HG03159 (cell line): ENCODE results near the gene OLFML2B.

Source experiments
- ATAC-seq: cut with Tn5 transposase; IDR thresholded peaks from one replicate; pipeline ENCODE4 v1.9.1; 2021; ENCODE audit warnings: mild to moderate bottlenecking, moderate library complexity; ENCODE audit not compliant: unreplicated experiment

The OLFML2B gene

DNA sequence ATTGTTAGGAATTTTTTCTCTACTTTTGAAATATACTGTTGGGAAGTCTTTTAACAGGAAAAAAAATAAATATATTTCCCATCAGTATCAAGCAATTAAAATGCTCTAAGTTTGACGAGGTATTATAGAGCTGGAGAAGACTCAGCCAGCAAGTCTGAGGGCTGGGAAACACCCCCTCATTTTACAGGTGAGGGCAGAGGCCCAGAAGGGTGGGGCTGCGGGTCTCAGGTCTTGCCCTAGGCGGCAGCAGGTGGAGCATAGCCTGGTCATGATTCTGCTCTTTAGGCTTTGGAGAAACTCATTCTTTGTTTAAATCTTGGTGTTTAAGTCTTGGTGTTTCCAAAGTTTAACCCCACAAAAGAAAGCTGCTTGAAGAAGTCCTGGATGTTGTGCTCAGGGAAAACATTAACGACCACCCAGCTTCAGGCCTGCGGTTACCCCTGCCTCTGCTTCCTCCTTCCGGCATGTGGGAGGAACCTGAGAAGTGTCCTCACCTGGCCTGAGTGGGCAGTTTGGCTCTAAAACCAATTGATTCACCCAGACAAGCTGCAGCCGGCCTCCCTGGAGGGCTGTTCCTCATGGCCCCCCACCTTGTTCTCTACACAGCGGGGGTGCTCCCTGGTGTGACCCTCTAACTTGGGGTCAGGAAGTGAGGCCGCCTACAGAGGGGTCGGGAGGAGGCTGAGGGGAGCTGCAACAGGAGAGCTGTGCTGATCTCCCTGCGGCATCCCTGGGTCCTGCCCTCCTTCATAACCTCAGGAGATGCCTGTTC, 41.7 kb downstream of the OLFML2B start:
- ATAC-seq, result no peak

DNA sequence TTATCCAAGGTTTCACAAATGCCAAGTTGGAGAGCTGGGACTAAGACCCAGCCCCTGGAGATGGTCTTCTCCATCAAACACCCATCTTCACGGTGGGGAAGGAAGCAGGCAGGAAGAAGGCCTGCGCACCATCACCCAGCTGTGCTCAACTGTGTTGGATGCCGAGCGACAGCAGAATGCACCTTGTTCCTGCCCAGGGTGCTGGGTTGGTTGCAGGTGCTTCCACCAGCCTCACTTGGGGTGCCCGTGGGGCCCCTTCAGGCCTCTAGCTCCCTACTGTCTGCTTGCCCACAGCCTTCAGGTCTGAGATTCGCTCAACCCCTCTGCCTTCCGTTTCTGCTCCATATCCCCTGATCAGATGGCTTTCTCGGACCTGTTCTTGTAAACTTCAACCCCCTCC, 42.5 kb downstream of the OLFML2B start:
- no peak for ATAC-seq

DNA sequence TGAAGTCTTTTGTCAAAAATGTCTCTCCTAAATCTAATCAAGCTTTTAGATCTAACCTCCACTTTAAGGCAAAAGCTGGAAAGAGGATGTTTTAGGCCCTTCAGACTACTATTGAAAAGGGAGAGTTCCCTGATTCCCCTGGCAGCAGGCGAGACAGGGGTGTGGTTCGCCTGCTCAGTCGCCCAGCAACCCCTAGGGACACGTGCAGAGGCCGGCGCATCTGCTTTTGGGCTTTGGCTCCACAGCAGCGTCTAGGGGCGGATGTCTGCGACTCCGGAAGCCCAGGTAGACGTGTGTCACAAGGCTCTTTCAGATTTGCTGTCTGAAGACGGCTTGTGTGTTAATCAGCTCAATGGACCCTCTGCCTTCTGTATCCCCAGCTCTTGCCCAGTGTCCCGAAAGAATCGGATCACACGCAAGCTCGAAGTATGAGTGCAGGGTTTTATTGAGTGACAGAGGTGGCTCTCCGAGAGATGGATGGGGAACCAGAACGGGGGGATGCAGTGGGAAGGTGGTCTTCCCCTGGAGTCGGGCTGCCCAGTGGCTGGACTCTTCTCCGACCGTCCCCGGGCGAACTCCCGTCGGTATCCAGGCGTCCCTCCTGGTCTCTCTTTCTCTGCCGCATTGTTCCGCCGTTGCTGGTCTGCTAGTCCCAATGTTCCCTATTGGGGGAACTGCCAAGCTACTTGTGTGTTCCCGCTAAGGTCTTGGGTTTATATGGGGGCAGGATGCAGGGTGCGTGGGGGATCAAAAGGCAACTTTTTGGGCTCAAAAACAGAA, 45.5 kb downstream of the OLFML2B start:
- ATAC-seq, result no peak

DNA sequence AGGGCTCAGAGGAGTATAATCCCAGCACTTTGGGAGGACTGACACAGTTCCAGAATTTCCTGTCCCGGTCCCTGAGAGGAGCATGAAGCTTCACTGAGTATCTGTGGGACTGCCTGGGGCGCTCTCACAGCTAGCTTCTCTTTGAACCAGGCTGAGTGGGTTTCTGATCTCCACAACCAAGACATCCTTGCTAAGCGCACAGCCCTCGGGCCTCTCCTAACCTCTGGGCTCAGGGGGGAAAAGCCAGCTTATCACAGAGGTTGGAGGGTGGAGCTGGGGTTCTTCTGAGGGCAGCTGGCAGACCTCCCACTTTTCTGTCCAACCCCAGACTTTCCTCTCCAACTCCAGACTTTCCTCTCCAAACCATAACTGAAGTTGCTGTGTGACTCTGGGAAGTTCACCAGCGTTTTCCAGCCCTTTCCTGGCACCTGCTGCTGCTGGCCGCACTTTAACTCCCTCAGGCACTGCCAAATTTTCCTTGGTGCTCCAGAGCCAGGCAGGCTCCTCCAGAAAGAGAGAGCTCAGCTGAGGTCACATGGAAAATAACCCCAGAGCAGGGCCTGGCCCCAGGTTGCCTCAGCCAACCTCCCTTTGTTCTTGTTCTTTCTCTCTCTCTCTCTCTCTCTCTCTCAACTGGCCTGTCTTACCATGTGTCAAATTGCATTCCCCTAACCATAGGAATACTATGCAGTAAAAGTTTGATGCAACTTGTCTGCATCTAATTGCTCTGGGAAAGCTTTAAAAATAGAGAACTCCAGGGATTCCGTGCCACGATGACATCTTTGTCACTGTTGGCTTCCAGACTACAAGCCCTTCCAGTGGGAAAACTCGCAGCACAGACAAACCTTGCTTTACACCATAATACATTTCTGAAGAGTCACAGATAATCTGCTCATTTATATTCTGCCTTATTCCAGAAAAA, 49.5 kb downstream of the OLFML2B start:
- ATAC-seq, result no peak

DNA sequence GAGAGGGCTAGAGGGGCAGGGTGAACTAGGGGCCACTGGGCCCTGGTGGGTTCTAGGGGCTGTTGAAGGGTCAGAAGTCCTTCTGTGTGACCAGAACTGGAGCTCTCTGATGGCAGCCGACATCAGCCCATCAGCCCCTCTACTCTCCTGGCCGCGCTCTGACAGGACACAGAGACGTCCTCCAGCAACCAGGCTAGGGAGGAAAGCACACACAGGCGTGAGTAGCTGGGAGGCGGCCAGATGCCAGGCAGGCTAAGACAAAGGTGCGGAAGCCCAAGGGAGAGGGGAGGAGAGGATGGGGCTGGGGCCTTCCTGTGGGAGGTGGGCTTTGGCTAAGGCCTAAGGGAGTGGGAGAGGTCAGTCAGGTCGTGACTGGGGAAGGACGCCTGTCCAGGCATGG, 50.8 kb downstream of the OLFML2B start:
- no peak for ATAC-seq

DNA sequence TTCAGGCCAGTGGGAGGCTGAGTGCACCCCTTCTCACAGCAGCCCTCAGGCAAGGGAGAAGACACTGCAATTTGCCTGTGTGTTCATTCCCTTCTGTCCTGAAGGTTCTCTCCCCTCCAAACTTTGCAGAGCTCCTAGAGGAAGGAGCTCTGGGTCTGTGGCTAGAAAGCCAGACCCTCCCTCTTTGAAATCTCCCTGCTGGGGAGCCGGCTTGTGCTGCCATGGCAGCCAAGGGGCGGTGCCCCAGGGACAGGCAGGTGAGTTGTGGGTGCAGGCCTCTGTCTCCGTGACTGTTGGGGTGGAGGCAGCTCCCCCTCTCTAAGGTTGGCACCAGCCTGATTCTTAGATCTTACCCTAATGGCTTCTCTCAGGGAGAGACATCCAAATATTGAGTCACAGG, 53.0 kb downstream of the OLFML2B start:
- ATAC-seq, result no peak

DNA sequence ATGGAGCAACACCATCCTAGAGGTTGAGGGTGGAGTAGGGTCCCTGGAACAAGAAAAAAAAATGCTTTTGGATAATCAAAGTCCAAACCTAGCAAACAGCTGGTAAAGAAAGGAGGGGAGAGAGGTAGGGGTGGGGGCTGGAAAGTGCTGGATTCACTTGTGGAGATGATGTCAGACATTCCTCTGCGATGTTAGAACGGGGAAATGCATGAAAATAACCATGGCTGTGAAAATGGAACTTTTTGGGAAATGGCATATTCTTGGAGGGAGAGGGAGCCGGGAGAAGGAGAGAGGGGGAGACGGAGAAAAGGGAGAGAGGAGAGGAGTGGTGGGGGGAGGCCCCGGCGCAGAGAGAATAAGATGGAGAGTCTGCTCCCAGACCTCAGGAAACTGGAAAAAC, 53.6 kb downstream of the OLFML2B start:
- ATAC-seq, result no peak

DNA sequence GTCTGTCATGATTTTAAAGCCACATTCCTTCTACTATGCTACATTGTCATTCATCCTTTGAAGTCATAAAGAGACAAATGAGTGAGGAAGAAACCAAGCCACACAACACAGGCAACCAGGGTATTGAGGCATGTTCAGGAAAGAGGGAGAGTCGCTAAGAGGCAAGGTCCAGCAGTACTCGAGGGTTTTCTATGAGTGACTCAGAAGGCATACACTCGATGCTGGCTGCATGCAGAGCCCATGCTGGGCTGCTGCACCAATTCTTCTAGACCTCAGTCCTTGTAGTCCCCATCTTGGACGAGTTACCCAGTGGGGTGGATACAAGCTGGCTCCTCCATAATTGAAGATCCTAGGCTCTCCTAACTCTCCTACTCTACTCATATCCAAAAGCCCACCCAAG, 57.6 kb downstream of the OLFML2B start:
- ATAC-seq, result no peak

DNA sequence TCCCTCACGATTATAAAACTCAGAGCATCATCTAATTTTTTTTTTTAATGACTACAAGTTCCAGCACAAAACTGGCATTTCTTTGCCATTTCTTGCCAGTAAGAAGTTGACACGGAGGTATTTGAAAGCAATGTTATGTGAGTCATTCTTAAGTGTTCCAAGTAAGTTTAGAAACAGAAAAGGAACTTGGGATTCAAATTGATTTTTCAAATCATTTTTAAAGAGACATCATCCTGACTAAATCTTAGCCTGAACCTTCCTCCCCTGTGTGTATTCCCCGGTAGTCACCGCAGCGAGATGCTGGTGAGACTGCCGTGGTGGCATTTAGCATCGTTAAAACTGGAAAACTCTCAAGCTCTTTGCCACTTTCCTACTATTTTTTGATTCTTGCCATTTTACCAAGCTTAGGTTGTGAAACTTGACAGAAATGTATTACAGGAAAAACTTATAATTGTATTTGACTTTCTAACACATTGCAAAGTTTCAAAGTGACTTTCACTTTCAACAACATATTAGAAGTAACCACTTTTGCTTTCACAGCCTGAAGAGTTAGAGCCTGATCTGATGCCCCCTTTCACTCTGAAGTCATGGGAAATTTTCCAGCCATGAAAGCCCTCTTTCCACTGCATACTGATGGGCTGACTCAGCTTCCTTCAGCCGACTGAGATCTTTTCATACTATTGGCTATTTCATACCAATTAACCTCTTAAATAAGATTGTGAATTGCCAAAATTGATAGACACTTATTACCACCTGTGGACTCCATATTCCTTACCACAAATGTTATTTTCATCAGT, 61.4 kb downstream of the OLFML2B start:
- peak; percentile 85 for ATAC-seq

DNA sequence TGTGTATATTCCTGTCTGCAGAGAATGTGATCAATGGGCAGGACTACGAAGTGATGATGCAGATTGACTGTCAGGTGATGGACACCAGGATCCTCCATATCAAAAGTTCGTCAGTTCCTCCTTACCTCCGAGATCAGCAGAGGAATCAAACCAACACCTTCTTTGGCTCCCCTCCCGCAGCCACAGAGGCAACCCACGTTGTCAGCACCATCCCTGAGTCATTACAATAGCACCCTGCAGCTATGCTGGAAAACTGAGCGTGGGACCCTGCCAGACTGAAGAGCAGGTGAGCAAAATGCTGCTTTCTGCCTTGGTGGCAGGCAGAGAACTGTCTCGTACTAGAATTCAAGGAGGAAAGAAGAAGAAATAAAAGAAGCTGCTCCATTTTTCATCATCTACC, 65.2 kb downstream of the OLFML2B start:
- ATAC-seq, result no peak

DNA sequence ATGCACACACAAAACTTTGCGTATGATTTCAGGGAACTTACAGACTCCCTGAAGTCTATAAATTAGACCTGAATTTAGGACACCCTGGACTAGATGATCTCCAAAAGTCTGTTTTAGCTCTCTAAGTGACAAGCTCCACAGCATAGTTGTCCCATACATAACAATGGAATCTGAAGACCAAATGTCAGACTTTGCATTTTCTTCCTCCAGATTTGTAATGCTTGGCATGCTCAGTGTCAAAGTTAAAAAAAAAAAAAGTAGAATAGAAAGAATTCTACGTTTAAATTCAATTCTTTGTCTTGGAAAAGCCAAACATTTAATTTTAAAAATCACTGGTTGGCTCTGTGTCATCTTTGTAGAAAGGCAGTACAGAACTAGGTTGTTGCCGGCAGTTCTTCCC, 66.7 kb downstream of the OLFML2B start:
- ATAC-seq, result no peak

DNA sequence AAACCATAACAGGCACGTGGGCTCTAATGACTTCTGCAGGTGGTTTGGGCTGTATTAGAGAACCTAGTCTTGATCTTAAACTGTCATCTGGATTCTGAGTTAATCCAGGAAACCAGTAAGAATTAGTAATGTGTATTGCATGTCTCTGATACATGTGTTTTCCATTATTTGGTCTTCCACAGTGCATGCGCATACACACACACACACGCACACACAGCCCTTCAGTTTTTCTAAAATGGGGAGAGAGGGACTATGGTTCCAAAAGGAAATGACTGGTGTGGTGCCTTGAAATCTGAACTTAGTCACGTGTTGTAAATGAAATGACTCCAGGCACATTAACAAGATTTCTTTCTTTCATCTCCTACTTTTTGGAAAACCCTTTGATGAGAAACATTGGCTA, 67.6 kb downstream of the OLFML2B start:
- no peak for ATAC-seq

DNA sequence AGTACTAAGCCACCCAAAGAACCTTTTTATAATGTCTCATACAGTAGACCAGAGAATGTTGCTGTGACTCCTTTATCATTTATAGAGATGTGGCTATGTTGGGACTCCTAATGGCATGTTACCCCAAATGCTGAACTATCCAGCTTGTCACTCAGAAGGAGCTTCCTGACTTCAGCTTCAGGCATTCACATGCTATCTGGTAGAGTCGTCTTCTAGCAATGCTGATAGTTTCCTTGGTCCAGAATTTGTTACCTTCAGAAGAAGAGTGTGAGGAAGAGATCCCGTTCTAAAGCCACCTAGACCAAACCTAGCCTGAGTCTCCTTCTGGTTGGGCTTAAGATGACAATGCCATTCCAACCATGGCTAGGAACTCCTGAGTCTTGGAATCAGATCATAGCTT, 68.1 kb downstream of the OLFML2B start:
- no peak for ATAC-seq

DNA sequence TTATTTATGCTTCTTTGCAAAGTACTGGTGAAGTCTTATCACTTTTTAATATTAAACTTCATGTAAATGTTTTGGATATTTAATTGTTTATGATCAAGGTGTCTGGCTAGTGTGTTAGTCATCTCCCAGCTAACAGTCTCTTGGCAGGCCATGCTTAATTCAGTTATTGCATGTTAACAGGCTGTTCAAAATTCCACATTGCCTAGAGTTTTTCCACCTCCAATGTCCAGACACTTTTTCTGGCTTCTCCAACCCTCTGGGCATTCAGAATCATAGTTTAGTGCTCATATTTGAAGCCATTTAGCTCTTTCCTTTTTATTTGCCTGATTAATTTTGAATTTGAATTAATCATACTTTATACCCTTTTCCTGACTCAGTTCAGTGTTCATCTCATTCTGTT, 69.2 kb downstream of the OLFML2B start:
- ATAC-seq, result no peak

DNA sequence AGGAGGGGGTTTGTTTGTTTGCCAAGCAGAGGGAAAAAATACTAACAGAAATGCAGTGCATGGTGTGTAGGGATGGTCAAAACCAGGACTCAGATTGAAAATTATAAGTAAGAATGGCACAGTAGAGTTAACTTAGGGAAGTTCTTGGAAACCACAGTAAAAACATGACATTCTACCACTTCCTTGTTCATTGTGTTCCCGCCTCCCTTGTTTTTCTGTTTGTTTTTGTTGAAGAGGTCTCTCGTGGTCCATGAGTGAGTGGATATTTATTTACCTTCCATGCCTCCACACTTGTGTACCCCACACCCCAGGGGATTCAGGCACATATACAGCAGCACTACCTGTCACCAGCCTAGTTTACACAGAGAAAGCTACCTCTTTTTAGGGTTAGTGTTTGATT, 69.6 kb downstream of the OLFML2B start:
- no peak for ATAC-seq

DNA sequence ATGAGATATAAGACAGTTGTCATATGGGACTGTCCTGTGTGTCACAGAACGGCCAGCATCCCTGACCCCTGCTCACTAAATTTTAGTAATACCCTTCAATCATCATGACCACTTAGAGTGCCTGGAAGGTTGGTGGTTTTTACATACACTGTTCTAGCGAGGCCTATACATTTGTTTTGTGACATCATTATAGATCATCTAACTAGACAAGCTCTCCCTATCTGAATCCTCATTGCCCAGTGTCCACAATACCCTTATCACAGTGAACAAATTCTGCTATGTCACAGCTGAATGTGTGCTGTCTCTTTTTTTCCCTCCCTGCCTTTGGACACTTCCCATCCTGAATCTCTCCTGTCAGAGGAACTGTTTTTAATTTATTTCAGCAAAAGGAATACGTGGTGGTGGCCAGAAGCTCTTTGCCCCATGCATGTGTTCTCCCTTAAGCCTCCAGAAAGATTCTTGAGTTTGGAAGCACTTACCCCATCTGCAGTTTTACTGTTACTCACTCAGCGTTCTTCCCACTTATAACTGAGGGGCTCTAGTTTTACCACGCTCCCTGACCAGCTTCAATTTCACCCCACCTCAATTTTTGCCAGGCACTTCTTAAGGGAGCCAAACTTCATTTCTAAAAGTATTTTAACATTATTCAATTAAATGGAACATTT, 70.3 kb downstream of the OLFML2B start:
- ATAC-seq, result no peak

DNA sequence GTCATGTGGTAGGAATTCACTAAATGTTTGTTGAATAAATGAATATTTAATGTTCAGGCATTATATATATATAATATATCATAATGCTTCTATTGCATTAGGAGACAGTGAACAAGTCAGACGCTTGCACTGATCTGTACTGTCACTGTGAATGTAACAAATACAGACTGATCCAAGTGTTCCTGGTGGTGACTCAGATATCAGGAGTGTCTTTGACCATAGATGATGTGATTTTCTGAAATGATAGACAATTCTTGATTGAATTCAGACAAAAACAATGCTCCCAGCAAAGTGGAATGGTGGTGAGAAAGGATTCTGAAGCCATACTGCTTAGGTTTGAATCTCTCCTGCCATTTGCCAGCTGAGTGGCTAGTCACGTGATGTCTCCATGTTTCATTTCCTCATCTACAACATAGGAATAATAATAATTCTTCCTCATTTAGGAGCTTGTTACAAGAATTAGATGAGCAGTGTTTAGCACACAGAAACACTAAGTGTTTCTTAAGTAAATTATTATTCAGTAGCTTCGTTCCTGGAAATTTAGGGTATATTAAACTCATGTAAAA, 71.0 kb downstream of the OLFML2B start:
- no peak for ATAC-seq

DNA sequence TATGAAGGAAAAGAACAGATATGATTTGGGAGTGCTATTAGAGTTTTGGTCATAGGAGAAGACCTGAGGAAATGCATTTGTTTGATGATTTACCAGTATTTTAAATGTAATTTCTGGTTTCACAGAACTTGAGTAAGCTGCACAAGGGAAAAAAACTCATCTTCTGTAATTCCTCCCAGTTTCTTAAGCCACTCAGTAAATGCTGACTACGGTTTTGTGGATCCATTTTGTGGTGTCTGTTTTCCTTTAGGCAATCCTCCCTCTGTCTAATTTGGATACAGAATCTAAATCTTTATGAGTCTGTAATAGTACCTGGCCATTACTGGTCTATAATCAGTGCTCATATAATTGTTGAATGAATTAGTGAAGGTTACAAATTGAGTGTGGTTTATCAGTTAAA, 72.0 kb downstream of the OLFML2B start:
- no peak for ATAC-seq

DNA sequence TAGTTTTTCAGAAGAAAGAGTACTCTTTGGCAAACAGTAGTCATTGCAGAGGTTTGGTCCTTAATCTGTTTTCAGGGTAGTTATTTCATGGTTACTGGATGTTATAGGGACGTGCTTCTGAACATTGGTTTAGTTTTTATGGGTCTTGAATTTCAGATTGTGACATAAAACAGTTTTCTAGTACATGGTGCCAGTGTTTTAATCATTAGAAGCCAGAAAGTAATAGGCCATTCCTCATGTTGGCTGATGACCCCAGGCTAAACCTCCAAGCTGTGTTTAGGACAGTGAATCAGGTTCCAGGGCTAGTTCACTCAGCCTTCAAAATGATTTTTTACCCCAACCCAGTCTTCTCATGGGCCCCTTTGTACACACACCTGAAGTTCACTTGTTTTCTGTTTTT, 73.3 kb downstream of the OLFML2B start:
- ATAC-seq, result no peak

DNA sequence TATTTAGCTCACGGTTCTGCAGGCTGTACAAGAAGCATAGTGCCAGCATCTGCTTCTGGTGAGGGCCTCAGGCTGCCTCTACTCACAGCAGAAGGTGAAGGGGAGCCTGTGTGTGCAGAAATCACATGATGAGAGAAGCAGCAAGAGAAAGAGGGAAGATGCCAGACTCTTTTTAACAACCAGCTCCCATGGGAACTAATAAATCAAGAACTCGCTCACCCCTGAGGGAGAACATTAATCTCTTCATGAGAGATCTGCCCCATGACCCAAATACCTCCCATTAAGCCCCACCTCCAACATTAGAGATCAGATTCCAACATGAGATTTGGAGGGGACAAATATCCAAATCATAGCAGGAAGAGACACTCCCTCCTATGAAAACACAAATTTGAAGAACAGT, 74.1 kb downstream of the OLFML2B start:
- ATAC-seq, result no peak
